Measurements from ENCODE around the gene DDX5.

The DDX5 gene

GRCh38 chr17:64506201-64506575 lies at the start of gene DDX5:
TSS of gene DDX5 (minus strand) at chr17:64506289. CDS start at chr17:64506119, 170 bp downstream.
- H3K9me3 ChIP-seq (ENCODE audit: low read length): no peaks in the 10 kb centered on the region
- no peaks in the 10 kb centered on the region for H3K27me3 ChIP-seq (ENCODE audit: insufficient read depth, low read length)
- peak within 1 kb of the TSS; percentile 91 for H3K27ac ChIP-seq (ENCODE audit: low read depth, low read length, poor library complexity, severe bottlenecking)
- H4K20me1 ChIP-seq (ENCODE audit: insufficient read depth, low read length): peaks cover 10% of the 10 kb centered on the region; the same call in 1 of the 2 replicates
- H2AFZ ChIP-seq (ENCODE audit: low read length): no peak within 1 kb of the TSS
- no peak for TF ChIP-seq CTCF (IDR thresholded peaks at IDR 0.05; ENCODE audit: low read length)
- H3F3A ChIP-seq (ENCODE audit: insufficient read depth, low read length): peaks cover 14% of the 10 kb centered on the region; the same call in 1 of the 2 replicates
- peak within 1 kb of the TSS; percentile 87 for H3K4me3 ChIP-seq (ENCODE audit: low read depth, low read length, poor library complexity, severe bottlenecking)
- H3K9ac ChIP-seq (ENCODE audit: low read length): peak within 1 kb of the TSS; percentile 99
- peaks cover 72% of the 10 kb centered on the region for H3K36me3 ChIP-seq (ENCODE audit: insufficient read depth, low read length)
- no peaks in the 10 kb centered on the region for H3K9me2 ChIP-seq (ENCODE audit: low read depth, low read length)
- H3K79me2 ChIP-seq (ENCODE audit: insufficient read depth, low read length): peaks cover 33% of the 10 kb centered on the region
- peaks cover 45% of the 10 kb centered on the region for H3K4me1 ChIP-seq (ENCODE audit: insufficient read depth, low read length, severe bottlenecking)
- H3K4me2 ChIP-seq (ENCODE audit: low read length): peak within 1 kb of the TSS; percentile 89

GRCh38 chr17:64555281-64555680 lies 49.2 kb upstream of the DDX5 start:
- H3F3A ChIP-seq (ENCODE audit: insufficient read depth, low read length): no peaks in the 10 kb centered on the region
- no peaks in the 10 kb centered on the region for H3K79me2 ChIP-seq (ENCODE audit: insufficient read depth, low read length)
- peaks cover 27% of the 10 kb centered on the region for H3K36me3 ChIP-seq (ENCODE audit: insufficient read depth, low read length)
- H3K27me3 ChIP-seq (ENCODE audit: insufficient read depth, low read length): no peaks in the 10 kb centered on the region
- H2AFZ ChIP-seq (ENCODE audit: low read length): no peak overlapping the region
- H3K9me3 ChIP-seq (ENCODE audit: low read length): no peaks in the 10 kb centered on the region
- H3K4me2 ChIP-seq (ENCODE audit: low read length): no peak overlapping the region
- H4K20me1 ChIP-seq (ENCODE audit: insufficient read depth, low read length): no peaks in the 10 kb centered on the region
- H3K4me1 ChIP-seq (ENCODE audit: insufficient read depth, low read length, severe bottlenecking): no peaks in the 10 kb centered on the region
- H3K27ac ChIP-seq (ENCODE audit: low read depth, low read length, poor library complexity, severe bottlenecking): no peak overlapping the region
- no peak overlapping the region for H3K9ac ChIP-seq (ENCODE audit: low read length)
- TF ChIP-seq CTCF (IDR thresholded peaks at IDR 0.05; ENCODE audit: low read length) (no peak), EZH2 (IDR thresholded peaks at IDR 0.05; ENCODE audit: borderline replicate concordance, low read length) (no peak)
- no peak overlapping the region for H3K4me3 ChIP-seq (ENCODE audit: low read depth, low read length, poor library complexity, severe bottlenecking)
- H3K9me2 ChIP-seq (ENCODE audit: low read depth, low read length): no peaks in the 10 kb centered on the region

- Histone ChIP-seq H3K36me3 (ENCODE audit: insufficient read depth, low read length) (peaks cover 33% of the 10 kb centered on the region), H3K4me3 (ENCODE audit: low read depth, low read length, poor library complexity, severe bottlenecking) (no peak overlapping the region), H3K4me1 (ENCODE audit: insufficient read depth, low read length, severe bottlenecking) (no peaks in the 10 kb centered on the region), H3K9me3 (ENCODE audit: low read length) (no peaks in the 10 kb centered on the region), H3F3A (ENCODE audit: insufficient read depth, low read length) (no peaks in the 10 kb centered on the region), H3K4me2 (ENCODE audit: low read length) (no peak overlapping the region), H3K79me2 (ENCODE audit: insufficient read depth, low read length) (no peaks in the 10 kb centered on the region), H3K9ac (ENCODE audit: low read length) (no peak overlapping the region), H3K27me3 (ENCODE audit: insufficient read depth, low read length) (no peaks in the 10 kb centered on the region), H3K27ac (ENCODE audit: low read depth, low read length, poor library complexity, severe bottlenecking) (no peak overlapping the region), H3K9me2 (ENCODE audit: low read depth, low read length) (no peaks in the 10 kb centered on the region), H4K20me1 (ENCODE audit: insufficient read depth, low read length) (no peaks in the 10 kb centered on the region), H2AFZ (ENCODE audit: low read length) (no peak overlapping the region)
- TF ChIP-seq CTCF (IDR thresholded peaks at IDR 0.05; ENCODE audit: low read length) (no peak), EZH2 (IDR thresholded peaks at IDR 0.05; ENCODE audit: borderline replicate concordance, low read length) (no peak)
These were observed 48.0 kb upstream of the DDX5 start for GRCh38 chr17:64554028-64554637.
